ENCODE measurements around the gene PAK1. TPM values are rescaled to one million over a fixed set of nuclear protein-coding genes. Genes with fewer than 3 reads are reported as not detected.
"Not testable (repeated sequence)": the region's sequence is repeated elsewhere in the genome, so short reads cannot be mapped to it uniquely, and the experiment has no call there.

Gene PAK1
- total RNA-seq: 54.8 and 57.1 TPM in 2 replicates

- intact Hi-C loops (cut with micrococcal nuclease): loop anchor here (1.0 to 5.0 kb wide), 6 partner anchors 63 to 1098 kb away; partner anchors contain the start of genes AAMDC, AQP11, CLNS1A and NARS2
Measured at GRCh38 chr11:77473801-77474683, at the start of gene PAK1. Gene PAK1 (minus strand): TSS chr11:77474094. CDS start chr11:77392520, 81,574 bp downstream.

- intact Hi-C loops (cut with micrococcal nuclease): no loop called here
Measured at GRCh38 chr11:77522215-77522614, 48.3 kb upstream of the PAK1 start.

GRCh38 chr11:77519847-77520246, 46.0 kb upstream of the PAK1 start:
- intact Hi-C loops (cut with micrococcal nuclease): no loop called here

DNA sequence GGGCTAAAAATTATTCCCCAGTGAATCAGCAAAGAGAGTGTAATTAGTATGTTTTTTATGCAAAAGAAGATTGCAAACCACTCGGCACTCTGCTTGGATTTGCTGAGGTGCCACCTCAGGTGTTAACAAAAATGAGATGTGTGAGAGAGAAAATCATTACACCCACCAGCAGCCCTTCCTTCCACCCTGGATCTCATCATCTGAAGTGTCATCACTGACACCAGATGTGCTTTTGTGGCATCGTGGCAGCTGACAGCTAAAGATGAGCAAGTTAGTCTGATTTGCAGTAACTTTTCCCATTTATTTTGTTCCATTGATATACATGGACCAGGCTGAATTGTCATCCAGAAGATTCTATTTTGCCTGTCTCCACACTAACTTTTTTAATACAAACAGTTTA, 44.6 kb upstream of the PAK1 start:
- intact Hi-C loops (cut with micrococcal nuclease): no loop called here

- intact Hi-C loops (cut with micrococcal nuclease): no loop called here
Measured at GRCh38 chr11:77517753-77518152, 43.9 kb upstream of the PAK1 start.

DNA sequence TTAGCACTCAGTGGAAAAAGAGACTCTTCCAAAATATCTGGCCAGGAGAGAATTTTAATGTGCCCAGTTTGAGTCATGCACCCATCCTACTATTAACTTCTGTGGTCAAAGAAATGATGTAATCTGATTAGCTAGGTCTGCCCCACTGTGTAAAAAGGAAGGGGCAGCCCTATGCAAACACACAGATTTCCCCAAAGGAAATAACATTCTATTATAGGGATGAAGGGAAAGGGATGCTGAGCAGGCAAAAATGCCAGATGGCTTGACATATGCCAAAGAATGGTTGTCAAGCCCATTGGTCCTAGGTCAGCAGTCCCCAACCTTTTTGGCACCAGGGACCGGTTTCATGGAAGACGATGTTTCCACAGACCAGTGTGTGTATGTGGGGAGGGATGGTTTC, 43.3 kb upstream of the PAK1 start:
- intact Hi-C loops (cut with micrococcal nuclease): no loop called here

- intact Hi-C loops (cut with micrococcal nuclease): no loop called here
Measured at GRCh38 chr11:77515483-77515882, 41.6 kb upstream of the PAK1 start.

- intact Hi-C loops (cut with micrococcal nuclease): no loop called here
Measured at GRCh38 chr11:77515063-77515462, 41.2 kb upstream of the PAK1 start.

- intact Hi-C loops (cut with micrococcal nuclease): no loop called here
Measured at GRCh38 chr11:77512092-77512491, 38.2 kb upstream of the PAK1 start.

GRCh38 chr11:77510851-77511250, 37.0 kb upstream of the PAK1 start:
- intact Hi-C loops (cut with micrococcal nuclease): no loop called here

GRCh38 chr11:77510095-77510494, 36.2 kb upstream of the PAK1 start:
- intact Hi-C loops (cut with micrococcal nuclease): no loop called here

- intact Hi-C loops (cut with micrococcal nuclease): no loop called here
Measured at GRCh38 chr11:77508019-77508418, 34.1 kb upstream of the PAK1 start.

- intact Hi-C loops (cut with micrococcal nuclease): no loop called here
Measured at GRCh38 chr11:77506857-77507256, 33.0 kb upstream of the PAK1 start.

- intact Hi-C loops (cut with micrococcal nuclease): no loop called here
Measured at GRCh38 chr11:77505956-77506355, 32.1 kb upstream of the PAK1 start.

- intact Hi-C loops (cut with micrococcal nuclease): no loop called here
Measured at GRCh38 chr11:77503006-77503405, 29.1 kb upstream of the PAK1 start.

DNA sequence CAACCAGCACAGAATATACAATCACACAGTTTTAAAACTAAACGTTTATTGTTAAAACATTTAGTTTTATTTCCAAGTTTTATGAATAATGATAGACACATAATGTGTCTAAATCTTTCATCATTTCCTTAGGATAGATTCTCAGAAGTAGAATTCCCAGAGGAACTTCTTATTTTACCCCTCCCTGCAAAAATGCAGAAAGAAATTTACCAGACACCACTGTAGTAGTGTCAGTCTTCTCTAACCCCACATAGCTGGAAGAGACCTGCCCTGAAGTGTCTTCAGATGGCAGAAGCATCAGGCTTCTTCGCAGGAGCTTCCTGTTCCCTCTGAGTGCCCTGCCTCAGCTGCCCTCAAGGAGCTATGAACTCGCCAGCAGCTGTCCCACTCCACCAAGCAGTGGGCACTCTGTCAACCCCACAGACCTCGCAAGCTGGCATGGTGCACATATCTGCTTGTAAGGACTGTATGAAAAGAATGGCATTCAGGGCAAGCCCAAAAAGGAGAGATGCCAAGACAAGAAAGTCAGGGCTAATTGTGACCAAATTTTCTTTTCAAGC, 28.5 kb upstream of the PAK1 start:
- intact Hi-C loops (cut with micrococcal nuclease): no loop called here

GRCh38 chr11:77501758-77502157, 27.9 kb upstream of the PAK1 start:
- intact Hi-C loops (cut with micrococcal nuclease): no loop called here

DNA sequence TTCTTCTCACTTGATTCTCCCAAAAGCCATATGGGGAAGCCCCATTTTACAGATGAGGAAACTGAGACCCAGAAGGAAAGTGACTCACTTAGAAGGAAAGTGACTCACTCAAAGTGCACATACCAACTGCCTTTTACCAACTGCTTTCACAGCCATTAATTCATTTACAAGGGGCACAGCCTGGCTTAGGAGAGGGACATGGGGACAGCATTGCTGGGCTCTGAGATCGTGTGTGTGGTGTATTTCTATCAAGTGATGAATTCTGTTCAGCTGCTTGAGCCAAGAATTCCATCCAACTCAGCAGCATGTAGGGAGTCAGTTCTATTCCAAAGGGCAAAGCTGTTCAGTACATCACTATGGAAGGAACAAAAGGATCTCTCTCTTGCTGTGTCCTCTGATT, 23.5 kb upstream of the PAK1 start:
- intact Hi-C loops (cut with micrococcal nuclease): no loop called here

- intact Hi-C loops (cut with micrococcal nuclease): no loop called here
Measured at GRCh38 chr11:77495526-77495925, 21.6 kb upstream of the PAK1 start.

DNA sequence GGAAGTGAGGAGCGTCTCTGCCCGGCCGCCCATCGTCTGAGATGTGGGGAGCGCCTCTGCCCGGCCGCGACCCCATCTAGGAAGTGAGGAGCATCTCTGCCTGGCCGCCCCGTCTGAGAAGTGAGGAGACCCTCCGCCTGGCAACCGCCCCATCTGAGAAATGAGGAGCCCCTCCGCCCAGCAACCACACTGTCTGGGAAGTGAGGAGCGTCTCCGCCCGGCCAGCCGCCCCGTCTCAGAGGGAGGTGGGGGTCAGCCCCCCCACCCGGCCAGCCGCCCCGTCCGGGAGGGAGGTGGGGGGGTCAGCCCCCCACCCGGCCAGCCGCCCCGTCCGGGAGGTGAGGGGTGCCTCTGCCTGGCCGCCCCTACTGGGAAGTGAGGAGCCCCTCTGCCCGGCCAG, 16.1 kb upstream of the PAK1 start:
- intact Hi-C loops (cut with micrococcal nuclease): not testable (repeated sequence)

DNA sequence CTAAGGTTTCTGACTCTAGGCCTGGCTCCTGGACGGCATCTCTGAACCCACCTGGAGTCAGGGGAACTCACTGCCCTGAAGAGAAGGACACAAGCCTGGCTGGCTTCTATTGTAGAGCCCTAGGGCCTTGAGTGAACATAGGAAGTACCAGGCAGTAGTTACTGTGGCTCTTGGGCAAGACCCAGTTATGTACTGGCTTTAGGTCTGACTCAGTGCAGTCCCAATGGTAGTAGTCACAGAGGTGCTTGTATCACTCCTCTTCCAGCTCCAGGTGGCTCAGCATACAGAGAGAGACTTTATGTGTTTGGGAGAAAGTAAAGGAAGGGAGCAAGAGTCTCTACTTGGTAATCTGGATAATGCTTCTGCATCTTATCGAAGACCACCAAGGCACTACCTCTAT, 13.9 kb upstream of the PAK1 start:
- intact Hi-C loops (cut with micrococcal nuclease): no loop called here

- intact Hi-C loops (cut with micrococcal nuclease): no loop called here
Measured at GRCh38 chr11:77479746-77480352, 6.0 kb upstream of the PAK1 start.

All from T-helper 1 cell treated with Interleukin-12 subunit alpha and Interleukin-12 subunit beta and Interleukin-4 antibody, amounts not matched to agents 30 ng/mL and 1 ng/mL, for 36 hours (primary cell).